Measurements from ENCODE around the gene EIF4G1. TPM values are rescaled to one million over a fixed set of nuclear protein-coding genes. Genes with fewer than 3 reads are reported as not detected.
A peak's percentile ranks its signal among the peaks of the same experiment; 100 is the strongest.

Gene EIF4G1
- total and polyA plus RNA-seq, 2 experiments from 2014 or later, result 204 to 254 TPM

DNA sequence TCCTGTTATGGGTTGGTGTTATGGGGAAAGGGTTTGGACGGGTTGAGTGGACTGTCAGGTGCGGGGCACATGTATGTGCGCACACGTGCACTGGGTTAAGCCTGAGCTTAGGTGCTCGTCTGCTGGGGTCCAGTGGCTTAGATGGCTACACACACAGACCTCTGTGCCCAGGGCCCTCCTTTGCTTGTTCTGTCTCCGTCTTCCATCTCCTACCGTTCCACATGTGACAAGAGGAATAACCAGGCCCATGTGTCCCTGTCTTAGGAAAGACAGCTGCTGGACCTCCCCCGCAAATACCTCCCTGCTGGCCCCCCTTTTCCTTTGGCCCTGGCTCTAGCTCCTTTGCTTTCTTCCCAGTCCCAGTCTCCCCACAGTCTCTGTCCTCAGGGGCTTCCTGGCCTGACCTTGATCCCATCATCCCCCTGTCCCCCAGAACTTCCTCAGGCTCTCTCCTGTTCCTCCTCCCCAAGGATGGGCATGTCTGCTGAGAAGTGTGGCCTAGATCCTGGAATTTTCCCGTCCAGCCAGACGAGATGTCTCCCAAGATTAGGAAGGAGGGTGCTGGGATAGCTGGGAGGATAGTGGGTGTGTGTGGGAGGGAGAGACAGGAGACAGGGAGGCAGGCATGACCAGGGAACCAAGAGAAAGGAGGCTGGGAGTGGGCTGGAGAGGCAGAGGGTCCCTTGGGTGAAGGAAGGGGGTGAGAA, 64.4 kb downstream of the EIF4G1 start:
- Histone ChIP-seq H3K27me3 (peaks cover 15% of the 10 kb centered on the region), H3K9me3 (ENCODE audit: low read depth) (no peaks in the 10 kb centered on the region), H3K27ac (peak overlapping the region; percentile 74), H3K4me3 (no peak overlapping the region), H3K4me1 (ENCODE audit: insufficient read depth) (peaks cover 20% of the 10 kb centered on the region), H3K79me2 (no peaks in the 10 kb centered on the region), H3K4me2 (peak overlapping the region; percentile 75), H3K36me3 (replicated peaks; ENCODE audit: insufficient read depth, low read depth) (no peaks in the 10 kb centered on the region), H4K20me1 (ENCODE audit: insufficient read depth, poor library complexity, severe bottlenecking) (no peaks in the 10 kb centered on the region), H3K9me2 (replicated peaks; ENCODE audit: insufficient read depth) (no peaks in the 10 kb centered on the region), H2AFZ (no peak overlapping the region)
- no peak for DNase-seq (ENCODE audit: low spot score)
- TF ChIP-seq EZH2phosphoT487 (IDR thresholded peaks at IDR 0.05; ENCODE audit: low read depth, severe bottlenecking, unreplicated experiment), result no peak
- TF ChIP-seq EZH2 (IDR thresholded peaks at IDR 0.05; ENCODE audit: borderline replicate concordance), result no peak
- TF ChIP-seq, protein P1, sequence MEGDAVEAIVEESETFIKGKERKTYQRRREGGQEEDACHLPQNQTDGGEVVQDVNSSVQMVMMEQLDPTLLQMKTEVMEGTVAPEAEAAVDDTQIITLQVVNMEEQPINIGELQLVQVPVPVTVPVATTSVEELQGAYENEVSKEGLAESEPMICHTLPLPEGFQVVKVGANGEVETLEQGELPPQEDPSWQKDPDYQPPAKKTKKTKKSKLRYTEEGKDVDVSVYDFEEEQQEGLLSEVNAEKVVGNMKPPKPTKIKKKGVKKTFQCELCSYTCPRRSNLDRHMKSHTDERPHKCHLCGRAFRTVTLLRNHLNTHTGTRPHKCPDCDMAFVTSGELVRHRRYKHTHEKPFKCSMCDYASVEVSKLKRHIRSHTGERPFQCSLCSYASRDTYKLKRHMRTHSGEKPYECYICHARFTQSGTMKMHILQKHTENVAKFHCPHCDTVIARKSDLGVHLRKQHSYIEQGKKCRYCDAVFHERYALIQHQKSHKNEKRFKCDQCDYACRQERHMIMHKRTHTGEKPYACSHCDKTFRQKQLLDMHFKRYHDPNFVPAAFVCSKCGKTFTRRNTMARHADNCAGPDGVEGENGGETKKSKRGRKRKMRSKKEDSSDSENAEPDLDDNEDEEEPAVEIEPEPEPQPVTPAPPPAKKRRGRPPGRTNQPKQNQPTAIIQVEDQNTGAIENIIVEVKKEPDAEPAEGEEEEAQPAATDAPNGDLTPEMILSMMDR (IDR thresholded peaks at IDR 0.05; ENCODE audit: poor library complexity), result no peak
- 82% methylated on average over 10 of the region's 10 CpGs for WGBS (ENCODE audit: low lambda C conversion rate, missing lambda C conversion rate)

DNA sequence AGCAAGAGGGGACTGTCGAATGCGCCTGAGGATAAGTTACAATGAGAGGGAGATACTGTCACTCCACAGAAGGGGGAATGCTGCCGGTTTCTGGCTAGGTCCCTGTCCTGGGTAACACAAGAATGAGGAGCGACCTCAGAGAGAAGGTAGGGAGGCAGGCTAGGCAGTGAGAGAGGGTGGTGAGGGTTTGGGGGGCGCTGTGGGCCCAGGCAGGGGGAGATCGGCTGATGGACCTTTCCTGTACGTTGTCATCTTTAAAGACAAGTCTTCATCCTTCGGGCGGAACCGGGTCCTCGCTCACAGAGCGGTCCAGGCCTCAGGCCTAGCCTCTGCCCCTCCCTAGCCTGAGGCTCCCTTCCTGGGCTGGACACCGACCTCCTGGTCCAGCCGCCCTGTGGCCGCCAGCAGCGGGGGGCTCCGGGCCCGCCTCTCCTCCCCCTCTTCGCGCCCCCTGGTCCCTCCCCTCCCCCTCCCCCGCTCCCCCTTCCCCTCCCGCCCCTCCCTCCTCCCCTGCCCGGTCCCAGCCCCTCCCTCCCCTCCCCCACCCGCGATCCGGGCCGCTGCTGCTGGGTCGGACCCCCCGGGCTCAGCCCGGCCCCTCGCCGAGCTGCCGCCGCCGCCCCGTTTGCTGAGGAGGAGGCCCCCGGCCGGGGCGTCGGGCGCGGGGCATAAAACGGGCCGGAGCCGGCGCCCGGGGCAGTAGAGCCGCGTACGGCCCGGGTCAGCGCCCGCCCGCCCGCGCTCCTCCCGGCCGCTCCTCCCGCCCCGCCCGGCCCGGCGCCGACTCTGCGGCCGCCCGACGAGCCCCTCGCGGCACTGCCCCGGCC, 65.2 kb downstream of the EIF4G1 start, which contains the start of gene CHRD:
CHRD (plus strand) TSS at position 697 of the 827 bp plus-strand sequence. CDS start 265 bp downstream, outside the sequence.
- Histone ChIP-seq H2AFZ (peak within 1 kb of the TSS; percentile 25), H3K36me3 (replicated peaks; ENCODE audit: insufficient read depth, low read depth) (no peaks in the 10 kb centered on the region), H3K9me3 (ENCODE audit: low read depth) (no peaks in the 10 kb centered on the region), H3K9me2 (replicated peaks; ENCODE audit: insufficient read depth) (no peaks in the 10 kb centered on the region), H3K4me2 (peak within 1 kb of the TSS; percentile 92), H3K4me1 (ENCODE audit: insufficient read depth) (peaks cover 20% of the 10 kb centered on the region), H3K79me2 (no peaks in the 10 kb centered on the region), H4K20me1 (ENCODE audit: insufficient read depth, poor library complexity, severe bottlenecking) (no peaks in the 10 kb centered on the region), H3K27me3 (peaks cover 15% of the 10 kb centered on the region), H3K27ac (peak within 1 kb of the TSS; percentile 11), H3K4me3 (peak within 1 kb of the TSS; percentile 67)
- peak; percentile 34 for DNase-seq (ENCODE audit: low spot score)
- WGBS (ENCODE audit: low lambda C conversion rate, missing lambda C conversion rate), result 46% methylated on average over 5 of the region's 71 CpGs
- TF ChIP-seq, protein P1 (IDR thresholded peaks at IDR 0.05; ENCODE audit: poor library complexity), result no peak
- TF ChIP-seq EZH2phosphoT487 (IDR thresholded peaks at IDR 0.05; ENCODE audit: low read depth, severe bottlenecking, unreplicated experiment) (no peak), EZH2 (IDR thresholded peaks at IDR 0.05; ENCODE audit: borderline replicate concordance) (no peak)

DNA sequence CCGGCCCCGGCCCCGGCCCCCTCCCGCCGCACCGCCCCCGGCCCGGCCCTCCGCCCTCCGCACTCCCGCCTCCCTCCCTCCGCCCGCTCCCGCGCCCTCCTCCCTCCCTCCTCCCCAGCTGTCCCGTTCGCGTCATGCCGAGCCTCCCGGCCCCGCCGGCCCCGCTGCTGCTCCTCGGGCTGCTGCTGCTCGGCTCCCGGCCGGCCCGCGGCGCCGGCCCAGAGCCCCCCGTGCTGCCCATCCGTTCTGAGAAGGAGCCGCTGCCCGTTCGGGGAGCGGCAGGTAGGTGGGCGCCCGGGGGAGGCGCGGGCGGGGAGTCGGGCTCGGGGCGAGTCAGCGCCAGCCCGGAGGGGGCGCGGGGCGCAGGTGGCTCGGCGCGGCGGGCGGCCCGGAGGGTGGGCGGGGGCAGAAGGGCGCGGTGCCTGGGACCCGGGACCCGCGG, 65.8 kb downstream of the EIF4G1 start:
- H3K27me3 ChIP-seq, result peaks cover 15% of the 10 kb centered on the region
- H3K36me3 ChIP-seq (replicated peaks; ENCODE audit: insufficient read depth, low read depth), result no peaks in the 10 kb centered on the region
- H3K9me2 ChIP-seq (replicated peaks; ENCODE audit: insufficient read depth), result no peaks in the 10 kb centered on the region
- peak overlapping the region; percentile 67 for H3K4me3 ChIP-seq
- no peaks in the 10 kb centered on the region for H3K9me3 ChIP-seq (ENCODE audit: low read depth)
- 0% methylated on average over 17 of the region's 62 CpGs for WGBS (ENCODE audit: low lambda C conversion rate, missing lambda C conversion rate)
- peak; percentile 85 for DNase-seq (ENCODE audit: low spot score)
- H3K4me2 ChIP-seq, result peak overlapping the region; percentile 92
- no peak overlapping the region for H3K27ac ChIP-seq
- H4K20me1 ChIP-seq (ENCODE audit: insufficient read depth, poor library complexity, severe bottlenecking), result no peaks in the 10 kb centered on the region
- no peak for TF ChIP-seq EZH2 (IDR thresholded peaks at IDR 0.05; ENCODE audit: borderline replicate concordance)
- TF ChIP-seq, protein P1 (IDR thresholded peaks at IDR 0.05; ENCODE audit: poor library complexity), result no peak
- TF ChIP-seq EZH2phosphoT487 (IDR thresholded peaks at IDR 0.05; ENCODE audit: low read depth, severe bottlenecking, unreplicated experiment), result no peak
- peaks cover 20% of the 10 kb centered on the region for H3K4me1 ChIP-seq (ENCODE audit: insufficient read depth)
- no peak overlapping the region for H2AFZ ChIP-seq
- H3K79me2 ChIP-seq, result no peaks in the 10 kb centered on the region

Data from hepatocyte (in vitro differentiated cells).